GM21423 (cell line): ENCODE data around the gene PARD3.

Experiments
- ATAC-seq: cut with Tn5 transposase; IDR thresholded peaks from one replicate; pipeline ENCODE4 v1.9.1; 2021; ENCODE audit warnings: mild to moderate bottlenecking, moderate library complexity; ENCODE audit not compliant: unreplicated experiment

Gene PARD3

DNA sequence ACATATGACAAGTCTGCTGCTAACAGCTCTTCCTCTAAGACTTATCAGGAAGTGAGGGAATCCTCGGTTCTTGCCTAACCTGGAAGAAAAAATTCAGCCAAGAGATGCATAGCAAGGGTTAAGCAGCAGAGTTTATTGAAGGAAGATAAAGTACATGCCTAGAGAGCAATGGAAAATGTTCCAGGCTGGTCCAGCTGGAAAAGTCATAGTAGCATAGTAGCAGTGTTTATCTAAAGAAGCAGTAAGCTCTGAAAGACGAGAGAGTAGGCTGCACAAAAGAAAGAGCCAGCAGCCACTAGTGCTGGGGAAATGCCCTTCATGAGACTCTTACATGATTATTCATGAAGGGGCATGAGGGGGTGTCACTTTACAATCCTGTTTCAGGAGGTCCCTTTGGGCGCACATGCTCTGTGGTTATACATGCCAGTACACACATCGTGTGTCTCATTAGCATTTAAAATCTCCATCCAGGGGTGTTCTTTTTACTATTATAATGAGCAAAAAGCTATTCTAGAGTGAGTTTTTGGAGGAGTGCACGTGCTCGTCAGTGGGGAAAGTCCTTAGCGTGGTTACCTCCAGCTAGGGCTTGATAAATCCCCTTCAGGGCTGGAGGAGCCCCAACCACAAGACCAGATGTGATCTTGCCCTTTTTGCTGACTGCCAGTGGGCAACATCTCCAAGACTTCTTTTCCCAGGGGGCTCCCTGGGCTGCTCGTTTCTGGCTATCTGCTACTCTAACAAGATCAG is 716.1 kb downstream of the PARD3 start:
- no peak for ATAC-seq

DNA sequence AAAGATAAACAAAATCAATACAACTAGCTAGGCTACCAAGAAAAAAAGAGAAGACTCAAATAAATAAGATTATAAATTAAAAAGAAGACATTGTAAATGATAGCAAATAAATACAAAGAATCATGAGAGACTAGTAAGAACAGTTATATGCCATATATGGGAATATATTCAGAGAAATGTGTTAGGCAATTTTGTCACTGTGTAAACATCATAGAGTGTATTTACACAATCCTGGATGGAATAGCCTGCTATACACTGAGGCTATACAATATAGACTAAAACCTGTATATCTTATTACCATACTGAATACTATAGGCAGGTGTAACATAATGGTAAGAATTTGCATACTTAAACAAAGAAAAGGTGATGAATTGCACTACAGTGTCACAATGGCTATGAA is 717.4 kb downstream of the PARD3 start:
- ATAC-seq, result no peak

DNA sequence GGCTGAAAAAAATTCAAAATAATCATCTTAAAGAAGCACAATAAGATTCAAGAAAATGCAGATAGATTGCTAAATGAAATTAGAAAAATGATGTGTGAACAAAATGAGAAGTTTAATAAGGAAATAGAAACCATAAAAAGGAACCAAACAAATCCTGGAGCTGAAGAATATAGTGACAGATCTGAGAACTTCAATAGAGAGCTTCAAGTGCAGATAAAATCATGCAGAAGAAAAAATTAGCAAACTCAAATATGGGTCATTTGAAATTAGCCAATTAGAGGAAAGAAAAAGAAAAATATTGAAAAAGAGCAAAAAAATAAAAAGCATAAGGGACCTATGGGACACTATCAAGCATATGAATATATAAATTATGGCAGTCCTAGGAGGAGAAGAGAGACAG is 720.1 kb downstream of the PARD3 start:
- ATAC-seq, result no peak

DNA sequence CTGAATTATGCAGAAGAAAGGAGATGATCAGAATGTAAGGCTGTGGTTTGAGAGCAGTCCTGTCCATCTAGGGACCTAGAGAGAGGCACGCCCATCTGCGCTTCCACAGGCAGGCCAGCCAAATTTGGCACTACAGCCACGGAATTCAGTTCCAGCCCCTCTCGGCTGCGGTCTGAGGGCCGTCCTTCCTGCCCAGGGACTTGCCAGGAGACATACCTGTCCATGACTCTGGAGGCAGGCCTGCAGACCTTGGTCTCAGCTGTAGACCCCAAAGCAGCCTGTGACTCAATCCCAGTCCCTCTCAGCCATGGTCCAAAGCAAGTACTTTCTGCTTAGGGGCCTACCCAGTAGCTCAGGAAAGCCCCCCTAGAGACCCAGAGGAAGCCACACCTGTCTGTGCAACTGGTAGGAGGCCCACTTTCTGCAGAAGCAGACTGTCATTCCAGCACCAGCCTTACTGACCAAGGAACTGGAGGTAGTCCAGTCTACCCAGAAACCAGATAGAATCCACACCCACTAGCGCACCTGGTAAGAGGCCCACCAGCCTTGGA is 720.9 kb downstream of the PARD3 start:
- ATAC-seq, result no peak

DNA sequence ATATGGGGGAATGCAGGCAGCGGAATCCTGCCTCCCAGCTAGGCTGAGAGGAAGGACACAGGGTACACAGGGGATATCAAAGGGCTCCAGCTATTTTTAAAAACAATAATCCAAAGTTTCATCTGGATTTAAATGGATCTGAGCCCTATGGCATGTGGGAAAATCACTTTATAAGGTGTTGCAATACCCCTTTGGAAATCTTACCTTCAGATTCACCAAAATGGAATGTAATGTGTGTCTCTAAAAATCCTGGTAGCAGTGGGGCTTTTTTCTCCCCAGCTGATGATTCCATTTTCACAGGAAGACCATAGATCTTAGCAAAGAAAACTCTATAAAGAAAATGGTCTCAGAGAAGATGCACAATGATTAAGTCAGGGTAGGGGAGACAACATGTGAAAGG is 722.2 kb downstream of the PARD3 start:
- no peak for ATAC-seq

DNA sequence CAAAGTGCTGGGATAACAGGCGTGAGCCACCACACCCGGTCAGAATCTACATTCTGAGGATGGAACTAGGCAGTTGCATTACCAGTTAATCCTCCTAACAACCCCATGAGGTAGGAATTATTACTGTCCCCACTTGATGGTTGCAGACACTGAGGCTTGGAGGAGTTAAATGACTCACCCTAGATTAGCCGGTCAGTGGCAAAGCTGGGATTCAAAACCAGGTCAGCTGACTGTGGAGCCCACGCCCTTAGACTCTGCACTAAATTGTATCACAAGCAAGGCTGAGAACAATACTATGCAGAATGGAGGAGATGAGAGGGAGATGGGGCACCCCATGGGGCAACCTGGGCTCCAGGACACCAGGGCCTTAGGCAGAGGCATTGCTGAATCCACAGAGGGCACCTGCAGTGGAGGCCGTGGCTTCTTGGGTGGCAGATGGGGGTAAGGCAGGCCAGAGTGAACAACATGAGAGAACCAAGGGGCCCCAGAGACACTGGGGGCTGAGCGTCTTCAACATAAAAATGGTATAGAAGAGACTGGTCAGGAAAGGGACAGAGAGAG is 723.4 kb downstream of the PARD3 start:
- ATAC-seq, result no peak

DNA sequence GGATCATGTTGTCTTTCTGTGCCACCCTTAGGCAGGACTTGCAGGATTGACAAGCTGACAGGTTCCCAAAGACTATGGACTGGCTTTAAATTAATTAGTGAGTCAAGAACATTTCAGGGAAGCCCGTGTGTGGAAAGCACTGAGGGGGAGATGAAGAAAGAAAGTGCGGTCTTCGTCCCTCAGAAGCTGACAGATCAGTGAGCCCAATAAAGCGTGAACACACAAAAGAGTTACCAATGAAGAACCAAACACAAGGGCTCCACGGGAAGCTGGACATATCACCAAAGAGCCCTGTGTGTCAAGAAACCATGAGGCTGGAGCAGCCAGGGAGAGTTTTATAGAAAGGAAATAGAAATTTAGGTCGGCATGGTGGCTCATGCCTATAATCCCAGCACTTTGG is 725.8 kb downstream of the PARD3 start:
- ATAC-seq, result no peak

DNA sequence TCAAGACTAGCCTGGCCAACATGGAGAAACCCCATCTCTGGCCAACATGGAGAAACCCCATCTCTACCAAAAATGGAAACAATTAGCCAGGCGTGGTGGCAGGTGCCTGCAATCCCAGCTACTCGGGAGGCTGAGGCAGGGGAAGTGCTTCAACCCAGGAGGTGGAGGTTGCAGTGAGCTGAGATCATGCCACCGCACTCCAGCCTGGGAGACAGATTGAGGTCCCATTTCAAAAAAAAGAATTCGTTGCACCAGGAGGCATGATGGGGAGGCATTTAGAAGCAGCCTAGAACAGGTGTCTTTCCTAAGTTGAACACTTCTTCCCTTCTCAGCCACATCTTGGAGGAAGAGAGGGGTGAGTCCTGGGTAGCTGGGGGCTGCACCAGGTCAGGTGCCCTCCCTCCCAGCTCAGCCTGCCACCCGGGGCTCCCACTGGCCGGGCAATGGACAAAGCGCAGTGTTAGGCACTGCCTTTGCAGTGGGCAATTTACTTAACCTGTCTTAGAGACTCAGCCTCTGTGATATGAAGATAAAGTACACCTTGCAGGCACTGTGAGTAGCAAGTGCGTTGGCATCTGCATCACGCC is 726.8 kb downstream of the PARD3 start:
- no peak for ATAC-seq

DNA sequence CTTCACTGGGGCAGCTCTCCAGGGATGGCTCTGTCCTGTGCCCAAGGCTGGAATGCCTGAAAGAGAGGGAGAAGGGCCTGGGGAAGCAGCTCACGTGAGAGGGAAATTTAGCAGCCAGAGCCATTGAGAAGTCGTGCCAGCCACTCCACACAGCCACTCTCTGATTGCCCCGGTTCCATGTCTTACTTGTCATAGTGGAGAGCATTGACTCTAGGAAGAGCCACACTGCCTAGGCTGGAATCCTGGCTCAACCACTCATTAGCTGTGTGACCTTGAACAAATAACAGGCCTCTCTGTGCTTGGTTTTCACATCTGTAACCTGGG is 728.0 kb downstream of the PARD3 start:
- no peak for ATAC-seq

DNA sequence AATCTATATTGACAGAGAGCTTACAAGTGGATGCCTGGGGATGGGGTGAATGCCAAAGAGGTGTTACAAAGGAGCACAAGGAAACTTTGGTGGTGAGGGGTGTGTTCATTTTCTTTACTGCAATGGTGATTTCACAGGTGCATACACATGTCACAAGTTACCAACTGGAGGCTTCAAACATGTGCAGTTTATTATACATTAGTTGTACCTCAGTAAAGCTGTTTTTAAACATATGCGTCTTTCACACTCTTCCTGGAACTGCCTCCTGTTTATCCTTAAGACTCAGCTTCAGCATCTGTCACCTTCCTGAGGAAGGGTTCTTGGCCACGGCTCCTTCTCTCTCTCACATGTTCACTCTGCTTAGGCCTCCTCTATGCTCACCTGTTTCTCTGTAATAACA is 731.5 kb downstream of the PARD3 start:
- ATAC-seq, result no peak

DNA sequence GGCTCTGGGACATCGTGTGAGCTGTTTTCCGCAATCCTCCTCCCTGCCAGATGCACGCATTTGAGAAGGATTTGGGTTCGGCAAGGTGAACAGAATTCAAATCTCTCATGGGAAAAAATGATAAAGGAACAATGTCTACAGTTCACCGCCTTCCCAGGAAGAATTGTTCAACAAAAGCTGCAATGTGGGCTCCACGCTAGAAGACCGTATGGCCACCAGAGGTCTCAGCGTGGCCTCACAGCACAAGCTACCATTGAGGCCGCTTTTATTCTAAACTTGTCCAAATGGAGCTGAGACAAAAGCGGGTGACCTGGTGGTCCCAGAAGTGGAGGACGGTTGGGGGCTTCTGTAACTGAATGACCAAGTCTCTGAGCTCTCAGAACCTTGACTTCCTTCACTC is 733.1 kb downstream of the PARD3 start:
- no peak for ATAC-seq

DNA sequence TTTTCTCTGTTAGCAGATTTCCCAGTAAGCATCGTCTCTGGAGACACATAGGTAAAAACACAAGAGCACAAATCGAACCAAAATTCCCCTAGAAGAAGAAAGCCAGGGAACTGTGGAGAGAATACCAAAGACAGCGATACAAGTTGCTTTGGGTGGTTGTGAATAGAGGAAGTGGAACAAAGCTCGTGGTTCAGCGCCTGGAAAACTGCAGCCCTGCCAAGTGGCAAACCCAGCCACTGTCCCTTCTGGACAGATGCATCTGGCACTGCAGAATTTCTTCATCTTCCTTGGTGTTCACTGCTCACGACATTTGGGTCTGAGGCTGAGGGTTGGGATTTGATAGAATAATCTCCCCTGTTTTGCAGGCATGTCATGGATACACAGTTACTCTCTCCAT is 733.8 kb downstream of the PARD3 start:
- ATAC-seq, result no peak

DNA sequence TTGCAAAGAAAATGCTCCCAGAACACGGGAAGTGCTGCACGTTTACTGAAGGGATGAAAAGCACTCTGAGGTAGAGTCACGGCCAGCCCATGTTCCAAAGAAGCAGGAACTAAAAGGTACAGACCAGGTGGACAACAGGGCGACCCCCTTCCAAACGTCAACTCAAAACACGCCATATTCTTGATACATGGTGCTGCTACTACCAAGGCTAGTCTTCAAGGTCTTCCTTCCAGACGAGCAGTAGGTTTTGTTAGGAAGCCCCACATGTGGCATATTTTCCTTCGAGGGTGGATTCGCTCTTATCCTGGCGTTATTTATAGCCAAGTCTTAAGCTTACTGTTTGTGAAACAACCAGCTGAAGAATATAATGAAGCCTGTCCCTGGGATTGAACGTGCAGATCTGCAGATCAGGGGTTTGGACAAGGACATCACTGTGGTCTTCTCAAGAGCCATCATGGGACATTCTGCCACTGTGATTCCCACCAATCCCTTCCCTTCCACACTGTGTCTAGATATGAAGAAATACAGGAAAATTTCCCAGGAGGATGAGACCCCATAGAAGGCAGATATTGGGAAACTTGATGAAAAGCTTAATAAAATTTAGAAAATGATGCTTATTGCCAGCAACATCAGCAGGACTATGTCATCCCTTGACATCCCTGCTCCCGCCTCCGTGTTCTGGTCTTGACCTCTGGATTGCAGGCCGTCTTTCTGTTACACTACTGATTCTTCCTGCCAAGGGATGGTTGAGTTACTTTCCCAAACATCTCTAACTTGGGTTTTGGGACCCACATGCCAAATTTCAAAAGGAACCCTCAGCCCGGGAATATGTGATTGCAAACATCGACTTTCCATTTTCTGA is 734.4 kb downstream of the PARD3 start:
- ATAC-seq, result no peak

DNA sequence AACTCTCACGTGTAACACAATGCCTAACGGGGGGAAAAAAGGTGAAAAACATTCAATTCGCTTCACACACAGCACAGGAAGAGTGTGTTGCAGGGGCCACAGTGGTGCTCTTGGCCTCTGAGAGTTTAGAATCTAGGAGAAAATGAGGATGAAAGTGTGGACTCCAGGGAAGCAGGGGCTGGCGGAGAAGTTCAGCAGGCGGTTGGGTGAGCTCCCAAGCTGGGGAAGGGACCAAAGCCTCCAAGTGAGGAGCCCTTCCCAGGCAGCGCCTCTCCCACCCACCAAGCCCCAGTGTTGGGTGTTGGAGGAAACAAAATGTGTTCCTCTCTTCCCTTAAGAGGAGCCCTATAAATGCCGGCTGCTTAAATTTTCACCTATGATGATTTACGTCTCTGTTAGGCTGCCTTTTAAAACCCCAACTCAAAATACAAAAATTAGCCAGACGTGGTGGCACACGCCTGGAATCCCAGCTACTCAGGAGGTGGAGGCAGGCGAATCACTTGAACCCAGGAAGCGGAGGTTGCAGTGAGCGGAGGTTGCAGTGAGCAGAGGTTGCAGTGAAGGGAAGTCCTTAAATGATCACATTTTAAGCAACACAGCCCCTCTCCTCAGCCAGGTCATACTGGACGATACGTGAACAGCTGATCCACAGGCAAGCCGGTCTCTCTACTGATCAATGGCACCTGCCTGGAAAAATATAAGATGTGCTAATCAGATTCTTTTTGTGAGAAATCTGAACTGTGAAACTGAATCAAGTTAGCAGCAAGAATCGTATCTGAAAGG is 735.2 kb downstream of the PARD3 start:
- no peak for ATAC-seq

DNA sequence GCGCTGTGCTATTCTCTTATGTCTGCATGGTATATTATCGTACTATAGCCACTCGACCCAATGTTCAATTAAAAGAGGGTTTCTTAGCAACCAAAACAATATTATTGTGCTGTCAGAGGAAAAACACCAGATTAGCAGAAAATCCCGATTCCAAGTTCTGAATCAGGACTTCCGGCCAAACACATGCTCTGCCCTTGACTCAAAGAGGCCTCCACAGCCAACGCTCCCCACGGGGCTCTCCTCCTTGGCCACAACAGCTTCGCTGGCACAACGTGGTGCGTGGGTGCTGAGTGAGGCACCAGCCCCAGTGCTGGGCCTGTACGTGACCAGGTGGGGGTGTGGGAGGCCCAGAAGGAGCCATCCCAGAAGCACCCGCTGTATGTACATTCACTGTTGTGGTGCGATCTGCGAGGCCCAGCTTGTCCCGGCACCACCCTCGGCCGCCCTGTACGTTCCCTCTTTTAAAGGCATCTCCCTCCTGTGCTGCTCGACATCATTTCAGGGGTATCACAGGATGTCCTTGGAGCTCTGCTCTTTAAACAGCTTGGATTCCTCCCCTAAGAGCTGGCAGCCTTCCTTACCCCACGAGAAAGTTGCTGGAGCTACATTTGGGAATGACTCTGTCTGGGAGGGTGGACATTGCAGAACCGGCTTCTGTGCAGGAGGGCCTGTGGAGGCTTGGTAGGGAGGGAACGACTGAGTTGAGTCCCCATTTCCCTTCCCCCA is 736.2 kb downstream of the PARD3 start:
- ATAC-seq, result no peak

DNA sequence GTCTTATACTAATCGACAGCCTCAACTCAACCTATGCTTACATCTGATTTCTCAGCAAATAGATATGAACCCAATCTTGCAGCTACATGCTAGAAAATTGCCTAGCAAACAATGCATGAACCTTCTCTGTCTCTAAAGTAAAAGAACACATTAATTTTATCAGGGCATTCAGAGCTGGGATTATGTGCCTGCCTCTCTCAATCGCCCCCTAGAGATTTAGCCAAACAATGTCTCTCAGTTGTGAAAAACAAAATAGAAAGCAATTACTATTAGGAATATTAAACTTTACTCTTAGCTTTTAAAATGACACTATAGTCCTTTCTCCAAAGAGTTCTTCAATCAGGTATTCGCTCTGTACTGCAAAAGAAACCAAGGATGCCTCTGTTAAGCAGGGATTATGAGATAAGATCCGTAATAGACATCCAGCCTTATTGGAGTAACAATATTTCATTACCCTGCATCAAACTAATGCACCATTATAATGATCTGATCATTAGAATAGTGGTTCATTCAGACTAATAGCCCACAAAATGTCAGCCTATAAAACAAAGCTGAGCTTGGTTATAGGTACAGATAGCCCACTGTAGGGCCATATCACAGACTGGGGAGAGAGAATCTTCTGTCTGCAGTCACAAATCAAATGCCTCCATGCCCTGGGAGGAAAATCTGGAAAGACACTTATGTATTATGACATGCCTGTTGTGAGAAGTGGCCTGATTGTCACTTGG is 736.9 kb downstream of the PARD3 start:
- ATAC-seq, result no peak

DNA sequence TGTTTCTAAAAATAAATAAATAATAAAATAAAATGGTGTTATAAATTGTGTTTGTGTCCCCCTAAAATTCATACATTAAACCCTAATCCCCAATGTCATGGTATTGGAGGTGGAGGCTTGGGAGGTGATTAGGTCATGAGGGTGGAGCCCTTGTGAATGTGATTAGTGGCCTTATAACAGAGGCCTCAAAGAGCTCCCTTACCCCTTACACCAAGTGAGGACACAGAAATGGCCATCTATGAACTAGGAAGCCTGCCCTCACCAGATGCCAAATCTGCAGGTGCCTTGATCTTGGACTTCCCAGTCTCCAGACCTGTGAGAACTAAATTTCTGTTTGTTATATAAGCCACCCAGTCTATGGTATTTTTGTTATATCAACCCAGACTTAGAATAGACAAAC is 738.7 kb downstream of the PARD3 start:
- no peak for ATAC-seq

DNA sequence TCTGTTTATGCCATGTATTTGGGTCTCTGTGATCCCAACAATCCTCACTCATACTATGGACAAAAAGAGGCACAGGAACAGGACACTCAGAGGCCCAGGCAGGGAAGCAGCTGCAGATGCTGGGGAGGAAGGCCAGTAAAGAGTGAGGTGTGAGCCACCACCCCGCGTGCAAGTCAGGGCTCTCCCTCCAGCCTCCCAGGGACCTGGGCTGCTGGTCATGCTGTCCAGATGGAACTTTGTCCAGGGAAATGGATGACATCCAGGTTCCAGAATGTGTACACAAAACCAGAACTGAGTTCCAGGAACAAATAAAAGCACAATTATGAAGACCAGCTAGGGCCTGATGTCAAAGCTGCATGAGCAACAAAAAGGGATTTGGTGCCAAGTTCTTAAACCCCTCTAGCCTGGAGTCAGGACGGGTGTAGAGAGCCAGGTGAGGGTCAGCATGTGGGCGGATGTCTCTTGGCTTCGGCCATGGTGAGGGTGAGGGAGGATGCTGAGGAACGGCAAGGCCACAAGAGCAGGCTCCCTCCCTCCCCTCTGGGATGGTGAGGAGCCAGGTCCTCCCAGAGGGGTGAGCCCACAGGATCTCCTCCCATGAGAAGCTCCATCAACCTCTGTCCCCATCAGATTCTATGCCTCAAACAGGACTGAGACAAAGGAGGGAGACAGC is 739.7 kb downstream of the PARD3 start:
- no peak for ATAC-seq

DNA sequence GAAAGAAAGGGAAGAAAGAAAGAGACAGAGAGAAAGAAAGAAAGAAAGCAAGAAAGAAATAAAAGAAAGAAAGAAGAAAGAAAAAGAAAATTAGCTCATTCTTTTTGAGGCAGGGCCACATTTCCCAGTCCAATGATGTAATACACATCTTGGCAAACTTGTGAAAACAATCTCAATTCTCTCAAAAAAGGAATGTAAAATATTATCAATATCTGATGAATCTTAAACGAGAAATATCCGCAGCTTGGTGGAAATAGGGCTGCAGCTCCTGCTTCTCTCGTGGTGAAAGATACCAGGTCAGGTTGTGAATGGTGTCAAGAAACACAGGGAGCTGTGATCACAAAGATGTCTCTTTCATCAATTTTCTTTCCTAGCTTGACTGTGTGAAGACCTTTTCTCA is 741.0 kb downstream of the PARD3 start:
- no peak for ATAC-seq
